K562 (cell line): ENCODE data around the gene KIF26B. TPM values are rescaled to one million over a fixed set of nuclear protein-coding genes. Genes with fewer than 3 reads are reported as not detected.

Experiments
- ATAC-seq: fragments of 200-7000 bp; cut with Tn5 transposase; 3 replicates; pipeline ENCODE4 v1.9.1; 2020; ENCODE audit warnings: moderate library complexity
- BruUV-seq: library from RNA; stranded (reverse); fragments of 400-500 nt; replicated peaks from 2 replicates; lab custom pipeline; 2021; lab: Mats Ljungman, UMichigan
- CTCF ChIA-PET: fragments of 300-600 bp; formaldehyde crosslinking; extraction: SDS; loops from one replicate; lab custom pipeline; 2021; ENCODE audit warnings: low intra/inter-chr PET ratio; lab: Yijun Ruan, JAX
- POLR2A ChIA-PET: fragments of 300-600, 350-650 bp; sonication (Branson Sonifier 250); formaldehyde crosslinking; extraction: SDS; loops from one replicate; lab custom pipeline; 2021; ENCODE audit warnings: antibody characterized with exemption, inconsistent platforms; lab: Yijun Ruan, JAX
- DNase-seq, 4 experiments: peaks; one replicate each; pipeline versions ENCODE4 v3.0.0 to v3.0.0-alpha.2; 2011 to 2018; ENCODE audit warnings: low spot score in 3 of 4, mixed read lengths in 3 of 4; ENCODE audit errors: extremely low read depth in 1 of 4
- FAIRE-seq: peaks from 2 replicates; lab custom pipeline; 2011; peaks lifted over from hg19 to GRCh38; lab: Jason Lieb, UNC
- H2AFZ ChIP-seq: 2 replicates; pipeline ENCODE4 v1.6.0; 2011; ENCODE audit warnings: low read depth, low read length, control low read depth, inconsistent platforms
- H3K27ac ChIP-seq: fragments of 200-600 bp; 3 replicates; pipeline ENCODE4 v1.8.0; 2011; ENCODE audit warnings: low read depth, mild to moderate bottlenecking, control low read depth, inconsistent platforms, low read length, moderate library complexity, mixed read lengths; ENCODE audit errors: extremely low read depth
- H3K27me3 ChIP-seq, 2 experiments: fragments of 300-600 bp in 1 of 2; 2 replicates in 1 of 2; 3 replicates in 1 of 2; pipeline versions ENCODE4 v1.6.0 to v1.8.0; 2011; ENCODE audit warnings: inconsistent platforms in 2 of 2, low read length in 2 of 2, mild to moderate bottlenecking in 1 of 2, mixed read lengths in 1 of 2, moderate library complexity in 1 of 2; ENCODE audit not compliant: control insufficient read depth in 2 of 2, insufficient read depth in 2 of 2
- H3K36me3 ChIP-seq: fragments of 300-600 bp; 3 replicates; pipeline ENCODE4 v1.8.0; 2011; ENCODE audit warnings: mild to moderate bottlenecking, low read length, inconsistent platforms; ENCODE audit not compliant: control insufficient read depth, insufficient read depth
- H3K4me1 ChIP-seq, 2 experiments: fragments of 200-600 bp in 1 of 2; replicated peaks in 1 of 2; 2 replicates in 1 of 2; 3 replicates in 1 of 2; pipeline versions ENCODE4 v1.5.1 to v1.8.0; 2011; ENCODE audit warnings: inconsistent platforms in 2 of 2, low read length in 2 of 2, mild to moderate bottlenecking in 1 of 2, mixed read lengths in 1 of 2, moderate library complexity in 1 of 2; ENCODE audit not compliant: control insufficient read depth in 2 of 2, insufficient read depth in 2 of 2
- H3K4me2 ChIP-seq: 2 replicates; pipeline ENCODE4 v1.6.1; 2011; ENCODE audit warnings: low read length, control low read depth, inconsistent platforms, mixed read lengths; ENCODE audit not compliant: insufficient read depth
- H3K4me3 ChIP-seq: fragments of 200-600 bp; sonication (generic), shearing (Covaris generic); 2 replicates; pipeline ENCODE4 v1.5.1; 2016; ENCODE audit warnings: control low read depth, inconsistent platforms
- H3K79me2 ChIP-seq: fragments of 200-600 bp; 3 replicates; pipeline ENCODE4 v1.8.0; 2011; ENCODE audit warnings: low read length, inconsistent platforms; ENCODE audit not compliant: control insufficient read depth, insufficient read depth
- H3K9ac ChIP-seq, 2 experiments: 2 replicates each; pipeline versions ENCODE4 v1.6.0 to v1.6.1; 2011; ENCODE audit warnings: low read depth in 2 of 2, low read length in 2 of 2, control low read depth in 1 of 2, inconsistent platforms in 1 of 2, mild to moderate bottlenecking in 1 of 2, mixed read lengths in 1 of 2; ENCODE audit not compliant: insufficient read depth in 1 of 2
- H3K9me1 ChIP-seq: one replicate; pipeline ENCODE4 v1.6.0; 2011; ENCODE audit warnings: inconsistent platforms, mild to moderate bottlenecking, low read length, moderate library complexity; ENCODE audit not compliant: control insufficient read depth, insufficient read depth
- H3K9me3 ChIP-seq: replicated peaks from 2 replicates; pipeline ENCODE4 v1.5.1; 2011; ENCODE audit warnings: low read depth, low read length, inconsistent platforms; ENCODE audit not compliant: control insufficient read depth, insufficient read depth
- H4K20me1 ChIP-seq: replicated peaks from 2 replicates; pipeline ENCODE4 v1.6.1; 2011; ENCODE audit warnings: low read length, inconsistent platforms, mixed read lengths; ENCODE audit not compliant: control insufficient read depth, insufficient read depth
- CBX1 ChIP-seq: sonication (generic); IDR thresholded peaks from 2 replicates; pipeline ENCODE4 v1.6.1; 2016; ENCODE audit warnings: antibody characterized with exemption, low read depth, mild to moderate bottlenecking
- CHD2 ChIP-seq: IDR thresholded peaks from 2 replicates; pipeline ENCODE4 v1.6.1; 2011; ENCODE audit warnings: low read depth, low read length
- GABPB1 ChIP-seq: sonication (generic); formaldehyde crosslinking; IDR thresholded peaks from 2 replicates; pipeline ENCODE4 v1.8.0; 2022; ENCODE audit warnings: mild to moderate bottlenecking, missing genetic modification reagents
- KDM4B ChIP-seq, 2 experiments: fragments of 450-650 bp in 1 of 2; sonication (generic) in 1 of 2; IDR thresholded peaks; 2 replicates each; pipeline ENCODE4 v1.6.1; 2016 to 2017; ENCODE audit warnings: borderline replicate concordance in 2 of 2, antibody characterized with exemption in 1 of 2, low read depth in 1 of 2, mild to moderate bottlenecking in 1 of 2
- MAZ ChIP-seq, 2 experiments: fragments of 450-650 bp in 1 of 2; sonication (generic) in 1 of 2; formaldehyde crosslinking; IDR thresholded peaks in 1 of 2; conservative IDR thresholded peaks in 1 of 2; 2 replicates each; pipeline versions ENCODE4 v1.4.0 to v1.5.0; 2020; ENCODE audit warnings: mild to moderate bottlenecking in 1 of 2, missing genetic modification reagents in 1 of 2
- SMAD2 ChIP-seq: fragments of 150-350 bp; IDR thresholded peaks from 2 replicates; pipeline ENCODE4 v1.6.1; 2014; ENCODE audit warnings: low read depth, mild to moderate bottlenecking, low read length
- SRSF1 ChIP-seq: fragments of 200-400 bp; formaldehyde crosslinking; IDR thresholded peaks from 2 replicates; pipeline ENCODE4 v1.6.1; 2017; ENCODE audit warnings: mild to moderate bottlenecking, low read depth, low read length, moderate library complexity
- ZNF584 ChIP-seq: fragments of 200-800 bp; sonication (Bioruptor generic); IDR thresholded peaks from 2 replicates; pipeline ENCODE4 v1.6.1; 2016; ENCODE audit warnings: low read depth, mild to moderate bottlenecking, missing genetic modification characterization, missing compliant biosample characterization
- ZNF766 ChIP-seq: fragments of 200-800 bp; sonication (Bioruptor generic); conservative IDR thresholded peaks from 2 replicates; pipeline ENCODE4 v1.6.1; 2016; ENCODE audit warnings: missing genetic modification characterization, missing compliant biosample characterization
- WGBS: fragments of 100-300 bp; shearing (Covaris generic); methylation state at CpG from one replicate; pipeline ENCODE4 v1.1.6; 2016; ENCODE audit warnings: low coverage, mixed read lengths; ENCODE audit not compliant: insufficient coverage; ENCODE audit errors: missing lambda C conversion rate; 5-methylcytosine and 5-hydroxymethylcytosine counted together
- in situ Hi-C: fragments of 300-500 bp; cut with MboI; formaldehyde crosslinking; loops from 4 replicates; pipeline ENCODE4 v1.15.0; 2018; ENCODE audit warnings: inconsistent platforms, mixed read lengths
- intact Hi-C: fragments of 100-400 bp; cut with micrococcal nuclease; formaldehyde crosslinking; loops from 2 replicates; pipeline ENCODE4 v1.14.2; 2022
- polyA plus RNA-seq, 8 experiments: library from polyadenylated mRNA; depleted of rRNA in 4 of 8; stranded (reverse) in 5 of 8; unstranded in 3 of 8; fragments of >200 nt; fragmentation: Nextera tagmentation in 2 of 8; fragmentation: Illumina TruSeq in 1 of 8; extraction: Ambion mirVana in 2 of 8; extraction: Trizol in 1 of 8; gene quantifications; 2 replicates each; pipeline versions ENCODE4 v1.2.1 to v1.2.3, GENCODE V29; 2011 to 2014; ENCODE audit warnings: inconsistent platforms in 1 of 8, missing spikeins in 1 of 8
- total RNA-seq, 7 experiments: library from RNA; depleted of rRNA in 6 of 7; stranded (reverse); fragments of >200 nt in 6 of 7; fragmentation: Illumina TruSeq in 2 of 7; extraction: Trizol in 2 of 7; gene quantifications; 2 replicates each; pipeline versions ENCODE4 v1.2.1 to v1.2.3, GENCODE V29; 2011 to 2021; ENCODE audit warnings: low replicate concordance in 1 of 7
- TF ChIP-seq, protein P1 (sequence below): fragments of 450-650 bp; IDR thresholded peaks from 2 replicates; pipeline ENCODE4 v1.6.1; 2018; ENCODE audit not compliant: partially characterized antibody
- TF ChIP-seq, protein P2 (sequence below): fragments of 200-800 bp; sonication (Bioruptor generic); IDR thresholded peaks from 2 replicates; pipeline ENCODE4 v1.6.1; 2017; ENCODE audit warnings: missing genetic modification characterization, missing compliant biosample characterization
- TF ChIP-seq, protein P3 (sequence below), 2 experiments: fragments of 200-800 bp in 1 of 2; sonication (Bioruptor generic) in 1 of 2; sonication (generic) in 1 of 2; formaldehyde crosslinking in 1 of 2; IDR thresholded peaks in 1 of 2; conservative IDR thresholded peaks in 1 of 2; 2 replicates each; pipeline versions ENCODE4 v1.5.0 to v1.6.1; 2016 to 2020; ENCODE audit warnings: missing compliant biosample characterization in 1 of 2, missing genetic modification characterization in 1 of 2, missing genetic modification reagents in 1 of 2

KIF26B gene
- total and polyA plus RNA-seq, 9 of the 15 experiments (the other 6 are each of a cell fraction or from before 2014, with no cell fraction given) = 0.02 to 0.08 (median 0.03) TPM; not detected in 6

DNA sequence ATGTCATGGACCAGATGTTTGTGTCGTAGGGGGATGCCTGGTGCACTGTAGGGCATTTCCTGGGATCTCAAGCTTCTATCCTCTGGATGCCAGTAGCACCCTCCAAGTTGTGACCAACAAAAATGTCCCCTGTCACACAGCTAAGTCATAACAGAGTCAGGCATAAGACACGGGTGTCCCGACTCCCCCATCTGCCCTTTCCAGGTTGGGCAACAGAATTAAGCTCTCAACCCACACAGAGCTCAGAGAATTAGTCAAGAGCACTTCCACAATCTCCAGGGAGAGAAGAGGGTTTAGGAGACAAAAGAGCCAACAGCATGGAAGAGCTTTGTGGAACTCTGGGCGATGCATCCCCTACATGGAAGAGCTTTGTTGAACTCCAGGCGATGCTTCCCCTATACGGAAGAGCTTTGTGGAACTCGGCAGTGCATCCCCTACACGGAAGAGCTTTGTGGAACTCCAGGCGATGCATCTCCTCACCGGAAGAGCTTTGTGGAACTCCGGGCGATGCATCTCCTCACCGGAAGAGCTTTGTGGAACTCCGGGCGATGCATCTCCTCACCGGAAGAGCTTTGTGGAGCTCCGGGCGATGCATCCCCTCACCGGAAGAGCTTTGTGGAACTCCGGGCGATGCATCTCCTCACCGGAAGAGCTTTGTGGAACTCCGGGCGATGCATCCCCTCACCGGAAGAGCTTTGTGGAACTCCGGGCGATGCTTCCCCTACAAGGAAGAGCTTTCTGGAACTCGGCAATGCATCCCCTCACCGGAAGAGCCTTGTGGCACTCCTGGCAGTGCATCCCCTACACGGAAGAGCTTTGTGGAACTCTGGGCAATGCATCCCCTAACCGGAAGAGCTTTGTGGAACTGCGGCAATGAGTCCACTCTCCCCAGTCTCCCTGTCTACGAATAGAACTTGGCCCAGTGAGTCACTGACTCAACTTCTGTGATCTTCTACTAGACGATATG, 422.7 kb downstream of the KIF26B start:
- 1% methylated on average over 34 of the region's 34 CpGs for WGBS
- Histone ChIP-seq H3K27ac (no peak overlapping the region), H2AFZ (peak overlapping the region; percentile 76), H3K9me3 (no peaks in the 10 kb centered on the region), H3K9me1 (no peaks in the 10 kb centered on the region), H3K36me3 (no peaks in the 10 kb centered on the region), H3K4me2 (peak overlapping the region; percentile 57), H3K27me3 (peaks cover 13 to 59% of the 10 kb centered on the region in 2 experiments), H3K4me1 (no peaks in the 10 kb centered on the region), H4K20me1 (no peaks in the 10 kb centered on the region), H3K79me2 (no peaks in the 10 kb centered on the region), H3K4me3 (0 out of 2 replicates have a peak overlapping the region, but pooled peaks have one; percentile 14), H3K9ac (no peak overlapping the region)
- FAIRE-seq = no peak
- no peak for DNase-seq
- ChIA-PET POLR2A (interaction anchor here (0.6 to 1.2 kb wide), 3 partner anchors 14 to 185 kb away, joined by 3 to 7 read pairs (median 3); no protein-coding TSS in a partner anchor), CTCF (no interaction called here)
- intact Hi-C loops (no loop called here), in situ Hi-C loops (no loop called here)
- ATAC-seq = no peak
- BruUV-seq = no TSS peak
- peak in 1 of 2 experiments; percentile 25; a peak in 1 of 4 replicates for TF ChIP-seq MAZ (CRISPR knock-in tag; conservative IDR thresholded peaks at IDR 0.05 in 1 of 2, IDR thresholded peaks at IDR 0.05 in 1 of 2)
- TF ChIP-seq SRSF1 = no peak
- TF ChIP-seq, protein P1, sequence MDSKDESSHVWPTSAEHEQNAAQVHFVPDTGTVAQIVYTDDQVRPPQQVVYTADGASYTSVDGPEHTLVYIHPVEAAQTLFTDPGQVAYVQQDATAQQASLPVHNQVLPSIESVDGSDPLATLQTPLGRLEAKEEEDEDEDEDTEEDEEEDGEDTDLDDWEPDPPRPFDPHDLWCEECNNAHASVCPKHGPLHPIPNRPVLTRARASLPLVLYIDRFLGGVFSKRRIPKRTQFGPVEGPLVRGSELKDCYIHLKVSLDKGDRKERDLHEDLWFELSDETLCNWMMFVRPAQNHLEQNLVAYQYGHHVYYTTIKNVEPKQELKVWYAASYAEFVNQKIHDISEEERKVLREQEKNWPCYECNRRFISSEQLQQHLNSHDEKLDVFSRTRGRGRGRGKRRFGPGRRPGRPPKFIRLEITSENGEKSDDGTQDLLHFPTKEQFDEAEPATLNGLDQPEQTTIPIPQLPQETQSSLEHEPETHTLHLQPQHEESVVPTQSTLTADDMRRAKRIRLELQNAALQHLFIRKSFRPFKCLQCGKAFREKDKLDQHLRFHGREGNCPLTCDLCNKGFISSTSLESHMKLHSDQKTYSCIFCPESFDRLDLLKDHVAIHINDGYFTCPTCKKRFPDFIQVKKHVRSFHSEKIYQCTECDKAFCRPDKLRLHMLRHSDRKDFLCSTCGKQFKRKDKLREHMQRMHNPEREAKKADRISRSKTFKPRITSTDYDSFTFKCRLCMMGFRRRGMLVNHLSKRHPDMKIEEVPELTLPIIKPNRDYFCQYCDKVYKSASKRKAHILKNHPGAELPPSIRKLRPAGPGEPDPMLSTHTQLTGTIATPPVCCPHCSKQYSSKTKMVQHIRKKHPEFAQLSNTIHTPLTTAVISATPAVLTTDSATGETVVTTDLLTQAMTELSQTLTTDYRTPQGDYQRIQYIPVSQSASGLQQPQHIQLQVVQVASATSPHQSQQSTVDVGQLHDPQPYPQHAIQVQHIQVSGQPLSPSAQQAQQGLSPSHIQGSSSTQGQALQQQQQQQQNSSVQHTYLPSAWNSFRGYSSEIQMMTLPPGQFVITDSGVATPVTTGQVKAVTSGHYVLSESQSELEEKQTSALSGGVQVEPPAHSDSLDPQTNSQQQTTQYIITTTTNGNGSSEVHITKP = no peak
- TF ChIP-seq GABPB1 (CRISPR knock-in tag) = peak; percentile 68; the same call in 1 of the 2 replicates
- TF ChIP-seq ZNF584 = peak; percentile 46; the same call in 1 of the 2 replicates
- no peak for TF ChIP-seq SMAD2
- 0 out of 2 replicates have a peak, but pooled peaks have one; percentile 32 for TF ChIP-seq ZNF766
- peak; percentile 82 for TF ChIP-seq CBX1
- TF ChIP-seq, protein P2, sequence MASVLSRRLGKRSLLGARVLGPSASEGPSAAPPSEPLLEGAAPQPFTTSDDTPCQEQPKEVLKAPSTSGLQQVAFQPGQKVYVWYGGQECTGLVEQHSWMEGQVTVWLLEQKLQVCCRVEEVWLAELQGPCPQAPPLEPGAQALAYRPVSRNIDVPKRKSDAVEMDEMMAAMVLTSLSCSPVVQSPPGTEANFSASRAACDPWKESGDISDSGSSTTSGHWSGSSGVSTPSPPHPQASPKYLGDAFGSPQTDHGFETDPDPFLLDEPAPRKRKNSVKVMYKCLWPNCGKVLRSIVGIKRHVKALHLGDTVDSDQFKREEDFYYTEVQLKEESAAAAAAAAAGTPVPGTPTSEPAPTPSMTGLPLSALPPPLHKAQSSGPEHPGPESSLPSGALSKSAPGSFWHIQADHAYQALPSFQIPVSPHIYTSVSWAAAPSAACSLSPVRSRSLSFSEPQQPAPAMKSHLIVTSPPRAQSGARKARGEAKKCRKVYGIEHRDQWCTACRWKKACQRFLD (CRISPR knock-in tag) = peak; percentile 72
- TF ChIP-seq, protein P3, sequence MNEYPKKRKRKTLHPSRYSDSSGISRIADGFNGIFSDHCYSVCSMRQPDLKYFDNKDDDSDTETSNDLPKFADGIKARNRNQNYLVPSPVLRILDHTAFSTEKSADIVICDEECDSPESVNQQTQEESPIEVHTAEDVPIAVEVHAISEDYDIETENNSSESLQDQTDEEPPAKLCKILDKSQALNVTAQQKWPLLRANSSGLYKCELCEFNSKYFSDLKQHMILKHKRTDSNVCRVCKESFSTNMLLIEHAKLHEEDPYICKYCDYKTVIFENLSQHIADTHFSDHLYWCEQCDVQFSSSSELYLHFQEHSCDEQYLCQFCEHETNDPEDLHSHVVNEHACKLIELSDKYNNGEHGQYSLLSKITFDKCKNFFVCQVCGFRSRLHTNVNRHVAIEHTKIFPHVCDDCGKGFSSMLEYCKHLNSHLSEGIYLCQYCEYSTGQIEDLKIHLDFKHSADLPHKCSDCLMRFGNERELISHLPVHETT (CRISPR knock-in tag; conservative IDR thresholded peaks at IDR 0.05 in 1 of 2, IDR thresholded peaks at IDR 0.05 in 1 of 2) = peak in 1 of 2 experiments; percentile 75; a peak in 2 of 4 replicates
- peak in 1 of 2 experiments; percentile 32; a peak in 1 of 4 replicates for TF ChIP-seq KDM4B (IDR thresholded peaks at IDR 0.05; ENCODE audit: borderline replicate concordance in 2 of 2, low read depth in 1 of 2)
- no peak for TF ChIP-seq CHD2
